HuH-7.5 (cell line): ENCODE data around the gene ZDHHC16.
A peak's percentile ranks its signal among the peaks of the same experiment; 100 is the strongest.
"Not testable (repeated sequence)": the region's sequence is repeated elsewhere in the genome, so short reads cannot be mapped to it uniquely, and the experiment has no call there.

Source experiments
- DNase-seq: peaks from one replicate; pipeline ENCODE4 v3.0.0; 2011; ENCODE audit warnings: low spot score

The ZDHHC16 gene

DNA sequence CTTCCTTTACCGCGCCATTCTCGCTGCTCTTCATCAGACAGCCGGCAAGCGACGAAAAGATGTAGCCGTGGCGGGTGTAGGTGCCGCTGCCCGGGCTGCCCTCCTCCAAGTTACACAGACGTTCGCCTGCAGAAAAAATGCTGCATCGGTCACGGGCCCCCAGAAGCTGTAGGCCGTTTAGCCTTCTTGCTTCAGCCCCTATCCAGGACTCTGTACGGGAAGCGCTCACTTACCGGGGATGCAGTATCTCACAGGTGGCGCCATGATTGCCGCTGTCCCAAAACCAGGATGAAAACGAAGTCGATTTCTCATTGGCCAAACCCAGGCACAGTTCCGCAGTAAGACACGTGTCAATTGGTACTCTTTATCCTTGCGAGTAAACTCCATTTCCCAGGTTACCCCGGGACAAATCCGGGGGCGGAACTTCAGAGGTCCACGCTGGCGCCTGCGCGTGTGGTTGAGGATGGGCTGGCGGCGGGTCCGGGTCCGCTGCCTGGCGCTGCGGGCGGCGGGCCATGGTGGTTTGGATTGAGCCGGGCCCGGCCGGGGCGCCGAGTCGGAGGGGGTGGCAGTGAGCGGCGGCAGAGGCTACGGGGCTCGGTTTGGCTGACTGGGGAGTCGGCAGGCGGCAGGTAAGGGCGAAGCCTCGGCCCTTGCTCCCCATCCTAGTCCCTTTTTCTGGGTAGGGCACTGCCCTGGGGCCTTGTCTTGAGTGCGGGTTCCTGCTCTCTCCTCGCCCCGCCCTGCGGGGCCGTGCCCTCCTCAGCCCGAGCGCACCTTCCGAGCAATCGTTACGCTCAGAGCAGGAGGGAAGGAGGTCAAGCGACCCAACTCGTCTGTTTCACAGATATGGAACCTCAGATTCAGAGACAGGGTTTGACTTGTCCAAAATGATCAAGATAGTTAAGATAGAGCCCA lies at the start of gene ZDHHC16, which contains the start of gene EXOSC1:
Gene ZDHHC16 (plus strand): TSS at position 454 of the 918 bp plus-strand sequence. CDS start 5,501 bp downstream, outside the sequence.
Gene EXOSC1 (minus strand): TSS at position 285 of the 918 bp plus-strand sequence. CDS start 21 bp downstream, at position 264.
- peak; percentile 96 for DNase-seq

DNA sequence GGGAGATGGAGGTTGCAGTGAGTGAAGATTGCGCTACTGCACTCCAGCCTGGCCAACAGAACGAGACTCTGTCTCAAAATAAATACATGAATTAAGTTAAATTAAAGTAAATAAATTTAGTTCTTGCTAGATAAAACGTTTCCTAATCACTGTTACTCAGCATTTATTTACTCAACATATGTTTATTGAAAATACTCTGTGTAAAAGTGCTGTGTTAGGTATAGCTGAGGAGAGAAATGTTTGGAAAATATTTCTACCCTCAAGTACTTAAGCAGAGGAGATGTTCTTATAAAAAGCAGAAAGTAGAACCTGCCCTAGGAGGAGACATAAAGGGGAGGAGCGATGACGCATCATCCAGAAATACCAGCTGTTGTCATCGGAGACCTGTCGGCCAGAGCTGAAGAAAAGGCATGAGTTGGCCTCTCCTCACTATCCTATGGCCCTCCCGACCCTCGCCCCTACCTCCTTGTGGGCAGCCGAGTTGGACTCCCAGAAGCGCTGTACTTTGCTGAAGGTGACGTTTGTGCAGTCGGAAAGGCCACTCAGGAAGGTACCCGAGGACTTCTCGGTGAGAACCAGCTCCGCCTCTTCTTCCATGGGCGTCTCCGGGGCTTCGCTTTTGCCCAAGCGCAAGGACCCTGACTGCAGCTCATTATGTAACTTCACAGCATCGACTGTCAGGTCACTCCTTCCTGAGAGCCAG lies 46.0 kb upstream of the ZDHHC16 start:
- DNase-seq, result peak; percentile 43

GRCh38 chr10:97400665-97401454 lies 45.1 kb upstream of the ZDHHC16 start, which contains the start of gene RRP12:
RRP12 (minus strand) TSS chr10:97401340; CDS start chr10:97401231, 109 bp downstream.
- peak; percentile 96 for DNase-seq

- no peak for DNase-seq
Measured at GRCh38 chr10:97401455-97401919, 44.5 kb upstream of the ZDHHC16 start.

DNA sequence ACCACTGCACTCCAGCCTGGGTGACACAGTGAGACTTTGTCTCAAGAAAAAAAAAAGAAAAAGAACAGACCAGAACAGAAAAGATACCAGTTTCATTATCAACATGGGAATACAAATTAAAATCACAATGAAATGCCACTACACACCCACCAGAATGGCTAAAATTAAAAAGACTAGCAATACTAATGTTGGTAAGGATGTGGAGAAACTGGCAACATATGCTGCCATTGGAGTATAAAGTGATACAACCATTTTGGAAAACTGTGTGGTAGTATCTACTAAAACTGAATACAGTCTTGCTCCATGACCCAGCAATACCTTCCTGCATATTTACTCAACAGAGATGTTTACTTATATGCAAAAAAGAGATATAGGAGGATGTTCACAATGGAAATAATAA lies 41.9 kb upstream of the ZDHHC16 start:
- DNase-seq, result no peak

GRCh38 chr10:97406064-97406463 lies 39.9 kb upstream of the ZDHHC16 start:
- no peak for DNase-seq

DNA sequence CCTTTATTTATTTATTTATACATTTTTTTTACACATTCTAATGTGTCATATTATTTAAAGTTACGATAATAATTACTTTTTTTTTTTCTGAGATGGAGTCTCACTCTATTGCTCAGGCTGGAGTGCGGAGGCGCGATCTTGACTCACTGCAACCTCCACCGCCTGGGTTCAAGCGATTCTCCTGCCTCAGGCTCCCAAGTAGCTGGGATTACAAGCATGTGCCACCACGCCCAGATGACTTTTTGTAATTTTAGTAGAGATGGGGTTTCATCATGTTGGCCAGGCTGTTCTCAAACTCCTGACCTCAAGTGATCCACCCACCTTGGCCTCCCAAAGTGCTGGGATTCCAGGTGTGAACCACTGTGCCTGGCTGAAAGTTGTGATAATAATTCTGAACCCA lies 39.5 kb upstream of the ZDHHC16 start:
- DNase-seq, result not testable (repeated sequence)

DNA sequence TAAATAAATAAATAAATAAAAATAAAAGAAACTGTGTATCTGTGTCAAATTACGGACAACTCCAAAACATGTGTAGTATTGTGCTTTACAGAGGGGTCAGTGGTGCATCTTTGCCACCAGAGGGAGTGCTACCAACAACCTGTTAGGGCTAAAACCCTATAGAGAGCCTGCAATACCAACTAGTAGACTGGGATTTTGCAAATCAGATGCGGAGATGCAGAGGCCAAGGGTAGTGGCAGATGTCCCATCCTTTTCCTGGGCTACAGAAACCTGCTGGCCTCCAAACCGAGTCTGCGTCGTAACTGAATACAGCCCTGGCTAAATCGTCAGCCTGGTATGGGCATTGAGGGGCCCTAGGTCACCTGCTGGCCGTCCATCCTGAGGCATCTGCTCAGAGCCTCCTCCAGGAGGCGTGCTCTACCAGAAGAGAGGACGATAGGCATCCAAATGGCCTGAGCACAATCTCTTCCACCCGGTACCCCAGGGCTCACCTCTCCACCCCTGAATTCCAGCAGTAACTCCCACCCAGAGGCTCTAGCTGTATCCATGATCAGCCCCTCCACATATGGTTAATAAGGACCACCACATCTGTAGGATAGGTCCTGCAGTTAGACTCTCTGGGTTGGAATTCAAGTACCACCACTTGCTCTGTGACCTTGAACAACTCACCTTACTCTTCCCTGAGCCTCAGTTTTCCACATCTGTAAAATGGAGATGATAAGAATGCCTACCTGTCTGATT lies 38.6 kb upstream of the ZDHHC16 start:
- peak; percentile 74 for DNase-seq

DNA sequence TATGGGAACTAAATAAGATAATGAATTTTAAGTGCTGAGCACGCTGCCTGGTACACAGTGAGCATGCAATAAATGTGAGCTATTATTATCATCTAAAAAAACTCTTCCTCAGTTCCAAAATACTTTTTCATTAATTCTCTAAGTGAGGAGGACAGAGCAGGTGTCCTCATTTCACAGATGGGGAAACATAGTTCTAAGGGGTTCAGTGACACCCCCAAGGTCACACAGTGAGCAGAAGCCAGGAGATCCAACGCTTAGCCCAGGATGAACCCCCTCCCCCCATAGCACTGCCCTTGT lies 38.1 kb upstream of the ZDHHC16 start:
- no peak for DNase-seq

- no peak for DNase-seq
Measured at GRCh38 chr10:97408496-97408992, 37.4 kb upstream of the ZDHHC16 start.

DNA sequence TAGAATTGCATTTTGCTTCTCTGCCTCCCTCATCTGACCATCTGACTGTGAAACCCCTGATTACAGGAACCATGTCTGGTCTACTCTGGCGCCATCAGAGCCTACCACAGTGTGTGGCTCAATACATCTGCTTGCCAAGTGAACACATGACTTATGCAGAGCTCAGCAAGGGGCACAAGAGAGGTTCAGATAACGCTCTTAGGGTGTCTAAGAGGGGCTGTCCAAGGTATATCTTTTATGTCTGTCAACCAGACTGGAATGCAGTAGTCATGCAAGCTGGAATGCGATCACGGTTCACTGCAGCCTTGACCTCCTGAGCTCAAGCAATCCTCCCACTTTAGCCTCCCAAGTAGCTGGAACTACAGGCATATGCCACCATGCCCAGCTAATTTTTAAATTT lies 34.6 kb upstream of the ZDHHC16 start:
- DNase-seq, result no peak

DNA sequence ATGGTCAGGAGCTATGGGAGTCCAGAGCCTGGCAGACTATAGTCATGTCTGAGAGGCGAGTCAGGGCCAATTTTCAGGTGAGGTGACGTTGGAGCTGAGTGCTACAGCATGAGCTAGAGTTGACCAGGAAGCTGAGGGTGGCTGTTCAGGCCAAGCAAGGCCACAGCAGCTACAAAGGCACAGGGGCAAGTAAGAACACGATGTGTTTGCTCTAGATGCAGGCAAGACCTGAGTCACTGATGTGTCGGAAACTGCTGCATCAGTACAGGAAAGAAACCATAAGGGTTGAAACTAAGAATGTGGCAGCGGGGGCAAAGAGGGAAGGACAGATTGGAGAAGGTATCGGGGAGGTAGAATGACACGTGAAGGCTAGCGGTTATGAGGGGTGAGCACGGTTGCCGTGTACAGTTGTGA lies 33.1 kb upstream of the ZDHHC16 start:
- DNase-seq, result no peak

- no peak for DNase-seq
Measured at GRCh38 chr10:97416565-97416964, 29.4 kb upstream of the ZDHHC16 start.

GRCh38 chr10:97423757-97424098 lies 22.2 kb upstream of the ZDHHC16 start:
- not testable (repeated sequence) for DNase-seq

DNA sequence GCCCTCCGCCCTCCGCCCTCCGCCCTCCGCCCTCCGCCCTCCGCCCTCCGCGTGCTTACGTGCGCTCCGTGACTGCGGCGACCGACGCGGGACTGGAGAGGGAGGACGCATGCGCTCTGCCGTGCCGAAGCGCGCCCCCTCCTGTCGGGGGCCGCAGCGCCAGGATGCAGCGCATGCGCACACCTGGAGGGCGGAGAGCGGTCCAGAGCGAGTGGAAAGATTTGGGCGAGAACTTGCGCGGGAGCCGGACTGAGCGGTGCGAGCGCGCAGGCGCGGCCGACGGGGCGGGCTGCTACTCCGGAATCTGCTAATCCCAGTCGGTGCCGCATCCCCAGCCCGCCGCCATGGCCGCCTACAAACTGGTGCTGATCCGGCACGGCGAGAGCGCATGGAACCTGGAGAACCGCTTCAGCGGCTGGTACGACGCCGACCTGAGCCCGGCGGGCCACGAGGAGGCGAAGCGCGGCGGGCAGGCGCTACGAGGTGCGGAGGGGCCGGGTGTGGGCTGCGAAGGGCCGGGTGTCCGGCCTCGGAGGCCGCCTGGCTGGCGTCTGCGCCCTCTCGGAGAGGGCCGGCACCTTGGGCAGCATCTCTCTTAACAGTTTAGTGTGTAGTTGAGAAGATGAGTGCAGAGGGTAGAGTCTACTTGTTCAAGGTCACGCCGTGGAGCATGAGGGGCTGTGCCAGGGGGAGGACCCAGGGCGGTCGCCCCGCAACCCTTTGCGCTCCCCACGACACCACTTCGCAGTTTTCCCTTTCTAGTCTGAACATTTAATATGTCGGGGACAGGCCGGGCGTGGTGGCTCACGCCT lies 19.8 kb upstream of the ZDHHC16 start, which contains the start of gene PGAM1:
Gene PGAM1 (plus strand): TSS at position 228 of the 812 bp plus-strand sequence. CDS start 117 bp downstream, at position 345.
- DNase-seq, result peak; percentile 97

GRCh38 chr10:97426776-97427570 lies 19.0 kb upstream of the ZDHHC16 start:
- DNase-seq, result no peak

GRCh38 chr10:97427571-97428179 lies 18.3 kb upstream of the ZDHHC16 start:
- DNase-seq, result no peak

GRCh38 chr10:97428572-97428981 lies 17.4 kb upstream of the ZDHHC16 start:
- no peak for DNase-seq

DNA sequence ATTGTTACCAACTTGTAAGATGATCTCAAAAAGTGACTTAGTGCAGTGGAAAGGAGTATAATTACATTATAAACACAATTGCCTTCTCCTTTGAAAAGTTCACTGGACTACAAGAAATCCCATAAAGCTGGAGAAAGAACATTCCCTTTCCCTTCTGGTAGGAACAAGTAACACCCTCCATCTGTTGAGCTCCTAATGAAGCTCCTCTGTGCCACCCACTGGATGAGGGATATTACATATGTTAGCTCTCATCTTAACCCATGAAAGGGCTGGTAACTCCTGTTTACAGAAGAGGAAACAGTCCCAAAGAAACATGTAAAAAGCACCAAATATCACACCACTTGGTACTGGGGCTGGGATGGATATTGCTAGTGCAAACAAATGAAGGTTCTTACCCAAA lies 11.9 kb upstream of the ZDHHC16 start:
- DNase-seq, result no peak
